ENCODE measurements around the gene MALL.
"Not testable (repeated sequence)": the region's sequence is repeated elsewhere in the genome, so short reads cannot be mapped to it uniquely, and the experiment has no call there.

The MALL gene

DNA sequence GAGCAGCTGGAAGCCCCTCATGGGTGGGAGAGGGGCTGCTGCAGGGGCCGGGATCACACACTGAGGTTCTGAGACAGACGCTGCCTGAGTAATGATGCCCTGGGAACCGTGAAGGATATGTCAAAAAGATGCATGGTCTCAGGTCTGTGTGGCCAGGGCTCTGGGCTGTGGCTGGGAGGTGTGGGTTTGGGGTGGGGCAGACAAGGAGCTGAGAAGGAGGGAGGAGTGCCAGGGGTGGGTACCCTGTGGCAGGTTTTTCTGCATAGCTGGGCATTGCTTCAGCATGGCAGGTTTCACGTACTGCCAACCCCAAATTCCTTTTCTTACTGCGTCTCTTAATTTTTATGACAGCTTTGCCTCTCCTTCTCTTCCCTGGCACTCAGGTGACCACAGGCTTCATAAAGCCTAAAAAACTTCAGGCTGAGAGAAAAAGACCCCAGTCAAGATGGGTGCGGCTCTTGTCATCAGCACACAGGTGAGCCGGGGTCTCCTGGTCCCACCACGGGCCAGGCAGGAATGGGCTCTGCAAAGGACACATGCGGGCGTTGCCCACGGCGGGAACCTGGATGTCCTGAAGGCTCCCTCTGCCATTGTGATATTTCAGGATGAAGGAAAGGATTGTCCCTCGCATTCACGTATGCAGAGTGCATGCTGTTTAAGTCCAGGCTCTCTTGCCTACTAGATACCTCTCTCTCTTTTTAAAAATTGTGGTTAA lies 18.0 kb downstream of the MALL start:
- DNase-seq: no peak

DNA sequence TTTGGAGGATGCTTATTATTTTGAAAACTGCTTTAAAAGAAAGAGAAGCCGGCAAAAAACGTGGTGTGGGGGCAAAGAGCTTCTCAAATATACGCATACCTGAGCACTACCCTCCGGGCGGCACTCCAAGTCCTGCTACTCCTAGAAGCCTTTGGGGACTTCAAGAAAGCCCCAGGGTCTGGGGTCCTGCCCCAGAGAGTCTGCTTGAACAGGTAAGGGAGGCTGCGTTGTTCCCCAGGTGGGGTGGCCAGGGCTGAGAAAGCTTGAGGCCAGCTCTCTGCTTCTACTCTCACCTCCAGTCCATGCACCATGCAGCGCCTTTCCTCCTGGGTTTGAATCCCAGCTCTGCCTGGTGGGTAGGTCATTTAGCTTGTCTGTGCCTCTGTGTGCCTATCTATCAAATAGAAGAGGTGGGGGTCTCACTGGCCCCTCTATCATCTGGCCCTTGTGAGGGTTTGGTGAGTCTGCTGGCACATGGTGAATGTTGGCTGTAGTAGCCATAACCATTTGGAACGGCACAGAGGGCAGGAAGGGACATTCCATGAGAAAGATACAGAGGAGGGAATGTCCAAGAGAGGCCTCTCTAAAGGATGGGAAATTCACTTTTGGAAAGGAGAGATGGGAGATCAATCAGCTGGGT lies 19.5 kb downstream of the MALL start:
- DNase-seq: no peak

DNA sequence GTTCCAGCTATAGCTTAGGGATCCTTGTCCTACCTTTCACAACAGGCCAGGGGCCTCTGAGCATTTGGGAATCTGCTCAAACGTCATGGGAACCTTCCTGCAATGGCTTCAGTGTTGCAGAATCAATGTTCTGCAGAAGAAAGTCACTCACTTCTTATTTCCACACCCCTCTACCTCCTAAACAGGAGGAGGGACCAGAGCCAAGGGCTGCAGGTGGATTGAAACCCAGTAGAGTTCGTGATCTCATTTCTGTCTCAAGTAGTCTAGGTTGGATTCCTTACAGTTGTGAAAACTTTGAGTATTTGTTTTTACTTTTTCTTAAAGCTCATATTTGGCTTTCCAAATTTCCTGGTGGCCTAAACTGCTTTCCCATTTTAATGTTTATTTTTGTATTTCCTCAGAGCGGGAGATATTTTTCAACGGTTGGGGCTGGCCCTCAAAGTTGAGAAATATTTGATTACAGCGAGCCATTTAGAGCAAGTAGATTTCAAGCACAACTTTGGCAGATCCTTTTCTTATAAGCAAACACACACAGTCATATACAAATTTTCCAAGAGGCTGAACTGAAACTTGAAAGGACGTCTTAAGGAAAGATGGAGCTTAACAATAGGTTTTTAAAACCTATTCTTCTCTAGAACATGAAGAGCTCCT lies 20.6 kb downstream of the MALL start:
- DNase-seq: not testable (repeated sequence)

DNA sequence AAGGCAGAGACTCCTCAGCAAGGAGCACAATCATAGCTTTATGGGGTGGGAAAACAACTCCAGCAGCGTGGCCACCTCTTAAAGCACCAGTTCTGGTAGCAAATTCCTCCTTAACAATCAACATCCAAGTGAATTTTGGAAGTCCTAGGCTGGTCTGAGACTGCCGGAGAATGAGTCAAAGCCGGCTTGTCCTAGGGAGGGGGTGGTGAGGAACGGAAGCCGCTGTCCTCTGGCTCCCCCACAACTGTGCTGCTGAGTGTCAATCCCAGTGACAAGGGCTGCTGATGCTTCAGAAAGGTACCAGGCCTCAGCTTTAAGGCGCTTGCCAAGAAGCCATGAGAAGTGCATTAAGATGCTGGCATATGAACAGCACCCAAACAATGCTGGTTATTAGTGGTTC lies 21.7 kb downstream of the MALL start:
- not testable (repeated sequence) for DNase-seq

DNA sequence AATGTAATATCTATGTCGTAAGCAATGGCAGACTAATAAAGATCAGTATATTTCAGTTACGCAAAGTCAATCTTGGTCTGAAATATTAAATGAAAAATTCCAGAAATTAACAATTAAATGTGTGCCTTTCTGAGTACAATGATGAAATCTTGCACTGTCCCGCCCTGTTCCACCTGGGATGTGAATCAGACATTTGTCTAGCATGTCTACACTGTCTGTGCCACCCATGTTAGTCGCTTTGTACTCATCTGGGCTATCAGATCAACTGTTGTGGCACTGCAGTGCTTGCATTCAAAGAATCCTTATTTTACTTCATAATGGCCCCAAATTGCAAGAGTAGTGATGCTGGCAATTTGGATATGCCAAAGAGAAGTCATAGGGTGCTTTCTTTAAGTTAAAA lies 25.5 kb downstream of the MALL start:
- not testable (repeated sequence) for DNase-seq

DNA sequence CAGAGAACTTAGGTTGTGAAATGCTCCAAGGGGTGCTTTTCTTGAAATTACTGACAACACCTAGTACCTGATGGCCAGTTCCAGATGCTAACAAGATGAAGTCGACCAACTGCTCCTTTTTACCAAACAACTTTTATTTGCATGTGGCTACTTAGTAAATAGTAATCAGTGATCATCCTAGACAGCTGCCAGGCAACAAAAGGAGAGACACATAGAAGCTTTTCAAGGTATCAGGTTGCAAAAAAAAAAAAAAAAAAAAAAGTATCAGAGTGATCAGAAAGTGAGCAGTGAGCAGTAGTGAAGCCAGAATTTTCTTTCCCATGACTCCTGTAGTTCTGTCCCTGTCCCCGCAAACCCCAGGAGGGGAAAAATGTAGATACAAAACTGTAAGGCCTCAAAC lies 31.9 kb downstream of the MALL start:
- not testable (repeated sequence) for DNase-seq

DNA sequence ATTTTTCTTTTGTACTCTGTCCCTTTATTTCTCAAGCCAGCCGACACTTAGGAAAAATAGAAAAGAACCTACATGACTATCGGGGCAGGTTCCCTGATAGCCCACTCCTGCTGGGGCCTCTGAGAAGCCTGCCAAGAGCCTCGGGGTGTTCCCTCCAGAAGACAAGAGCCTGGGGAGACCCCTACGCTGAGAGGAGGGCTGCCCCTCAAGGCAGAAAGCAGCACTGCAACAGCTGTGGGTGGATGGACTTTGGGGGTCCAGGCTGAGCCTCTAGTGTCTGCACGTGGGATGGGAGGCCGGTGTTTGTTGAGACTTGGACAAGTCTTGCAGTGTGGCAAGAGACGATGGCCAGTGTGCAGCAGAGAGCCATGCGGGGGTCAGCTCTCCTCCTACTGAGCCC lies 32.5 kb downstream of the MALL start:
- not testable (repeated sequence) for DNase-seq

DNA sequence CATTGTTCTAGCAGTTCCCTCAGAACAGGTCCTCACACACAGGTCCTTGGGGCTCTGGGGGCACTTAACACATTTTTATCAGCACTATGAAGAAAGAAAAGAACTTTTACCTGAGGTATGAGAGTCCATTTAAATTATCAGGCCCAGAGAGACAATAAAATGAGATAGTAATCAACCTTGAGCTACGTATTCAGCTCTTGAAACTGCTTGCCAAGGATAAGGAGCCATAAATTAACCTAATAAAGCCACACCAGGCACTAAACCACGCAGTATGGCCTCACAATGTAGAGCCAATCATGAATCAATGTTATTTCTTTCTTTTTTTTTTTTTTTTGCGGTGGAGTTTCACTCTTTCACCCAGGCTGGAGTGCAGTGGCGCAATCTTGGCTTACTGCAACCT lies 37.5 kb downstream of the MALL start:
- not testable (repeated sequence) for DNase-seq

DNA sequence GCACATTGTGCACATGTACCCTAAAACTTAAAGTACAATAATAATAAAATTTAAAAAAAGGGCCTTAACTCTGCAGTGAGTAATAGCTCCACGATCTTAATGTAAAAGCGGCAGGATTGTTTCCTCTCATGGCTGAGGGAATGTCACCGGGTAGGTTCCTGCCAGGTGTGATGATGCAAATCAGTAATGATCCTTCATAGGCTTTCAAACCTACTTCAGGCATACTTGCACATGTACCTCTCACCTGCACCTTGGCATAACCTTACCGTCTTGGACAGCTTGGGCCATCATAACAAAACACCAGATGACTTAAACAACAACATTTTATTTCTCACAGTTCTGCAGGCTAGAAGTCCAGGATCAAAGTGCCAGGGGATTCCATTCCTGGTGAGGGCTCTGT lies 39.7 kb downstream of the MALL start:
- DNase-seq: not testable (repeated sequence)

DNA sequence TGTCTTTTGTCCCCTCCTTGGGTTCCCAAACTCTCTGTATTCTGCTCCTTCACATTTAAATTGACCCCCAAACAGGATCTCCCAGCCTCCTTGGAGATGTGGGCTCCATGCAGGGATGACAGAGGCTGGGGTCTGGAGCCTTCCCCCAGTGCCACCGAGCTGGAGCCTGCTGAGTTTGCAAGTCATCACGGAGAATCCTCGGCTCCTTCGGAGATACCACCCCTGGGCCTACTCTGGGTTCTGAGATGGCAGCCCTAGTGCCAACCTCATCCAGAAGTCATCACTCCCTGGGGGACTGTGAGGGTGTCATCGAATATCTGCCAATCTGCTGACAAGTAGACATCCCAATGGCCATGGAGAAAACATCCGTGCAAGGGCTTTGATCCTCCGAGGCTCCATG lies 45.8 kb downstream of the MALL start:
- not testable (repeated sequence) for DNase-seq

DNA sequence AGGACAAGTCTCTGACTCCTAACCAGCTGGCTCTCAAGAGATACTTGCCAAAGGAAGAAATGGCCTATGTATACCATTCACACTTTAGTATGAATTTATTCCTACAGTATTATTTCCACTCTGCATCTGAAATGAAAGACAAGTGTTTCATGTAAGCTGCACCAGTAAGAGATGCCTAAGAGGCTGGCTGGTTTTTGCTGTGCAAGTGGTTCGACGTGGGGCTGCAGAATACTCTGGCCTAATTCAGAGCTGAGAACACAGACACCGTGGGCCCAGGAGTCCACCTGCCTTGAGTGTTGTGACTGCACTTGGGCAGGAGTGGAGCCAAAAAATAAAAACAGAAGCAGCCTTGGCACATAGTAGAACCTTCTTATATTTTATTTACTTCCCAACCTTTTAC lies 47.5 kb downstream of the MALL start:
- not testable (repeated sequence) for DNase-seq

DNA sequence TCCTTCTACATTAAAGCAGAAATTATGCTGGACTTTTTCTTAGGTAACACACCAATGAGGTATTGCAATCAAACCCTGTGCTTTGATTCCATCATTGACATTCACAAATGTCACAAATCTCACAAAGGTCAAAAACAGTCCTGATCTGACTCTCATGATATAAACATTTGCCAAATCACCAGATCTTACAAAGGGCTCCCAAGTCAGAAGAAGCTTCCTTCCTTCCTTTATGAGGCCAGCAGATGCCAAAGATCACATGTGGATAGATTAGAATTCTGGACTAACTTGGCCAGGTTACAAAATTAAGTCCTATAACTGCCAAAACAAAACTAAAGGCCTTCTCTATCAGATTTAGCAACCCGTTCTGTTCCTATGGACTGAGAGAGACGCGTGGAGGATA lies 53.3 kb downstream of the MALL start:
- not testable (repeated sequence) for DNase-seq

DNA sequence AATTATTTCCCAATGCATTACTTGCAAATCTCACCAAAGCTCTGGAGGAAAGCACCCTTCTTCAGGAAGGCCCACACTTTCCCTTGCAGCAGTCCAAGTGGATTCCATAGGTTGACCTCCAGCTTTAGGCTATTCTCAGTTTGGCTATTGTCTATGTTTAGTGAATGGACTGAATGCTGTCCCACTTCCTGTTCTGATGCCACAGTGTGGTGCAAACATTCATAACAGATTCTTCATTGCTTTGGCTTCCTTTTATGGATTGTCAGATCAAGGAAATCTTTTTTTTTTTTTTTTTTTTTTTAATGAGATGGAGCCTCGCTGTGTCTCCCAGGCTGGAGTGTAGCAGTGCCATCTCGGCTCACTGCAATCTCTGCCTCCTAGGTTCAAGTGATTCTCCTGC lies 55.1 kb downstream of the MALL start:
- not testable (repeated sequence) for DNase-seq

DNA sequence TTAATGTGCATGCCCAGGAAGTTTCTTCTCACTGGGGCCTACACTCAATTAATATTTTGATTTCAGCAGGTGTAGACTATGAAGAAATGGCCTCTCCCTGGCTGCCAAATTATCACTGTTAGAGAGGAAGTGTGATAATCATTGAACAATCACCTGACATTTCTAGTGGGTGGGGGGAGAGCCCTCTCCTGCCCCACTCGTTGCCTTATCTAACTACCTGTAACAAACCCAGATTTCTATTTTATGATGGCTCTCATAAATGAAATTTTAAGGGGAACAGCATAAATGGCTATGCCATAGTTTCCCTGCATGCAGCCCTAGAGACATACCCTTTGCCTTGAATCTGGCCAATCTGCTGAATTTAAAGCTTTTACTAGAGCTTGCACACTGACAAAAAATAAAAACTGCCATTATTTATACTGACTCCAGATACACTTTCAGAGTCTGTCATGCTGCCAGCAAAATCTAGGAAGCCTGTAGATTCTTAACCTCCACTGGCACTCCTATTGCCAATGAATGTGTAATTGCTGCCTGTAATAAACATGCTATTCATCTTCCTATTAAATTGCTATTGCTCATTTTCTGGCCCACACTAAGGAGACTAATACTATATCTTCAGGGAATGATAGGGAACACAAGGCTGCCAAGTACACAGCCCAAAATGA lies 55.8 kb downstream of the MALL start:
- DNase-seq: not testable (repeated sequence)

DNA sequence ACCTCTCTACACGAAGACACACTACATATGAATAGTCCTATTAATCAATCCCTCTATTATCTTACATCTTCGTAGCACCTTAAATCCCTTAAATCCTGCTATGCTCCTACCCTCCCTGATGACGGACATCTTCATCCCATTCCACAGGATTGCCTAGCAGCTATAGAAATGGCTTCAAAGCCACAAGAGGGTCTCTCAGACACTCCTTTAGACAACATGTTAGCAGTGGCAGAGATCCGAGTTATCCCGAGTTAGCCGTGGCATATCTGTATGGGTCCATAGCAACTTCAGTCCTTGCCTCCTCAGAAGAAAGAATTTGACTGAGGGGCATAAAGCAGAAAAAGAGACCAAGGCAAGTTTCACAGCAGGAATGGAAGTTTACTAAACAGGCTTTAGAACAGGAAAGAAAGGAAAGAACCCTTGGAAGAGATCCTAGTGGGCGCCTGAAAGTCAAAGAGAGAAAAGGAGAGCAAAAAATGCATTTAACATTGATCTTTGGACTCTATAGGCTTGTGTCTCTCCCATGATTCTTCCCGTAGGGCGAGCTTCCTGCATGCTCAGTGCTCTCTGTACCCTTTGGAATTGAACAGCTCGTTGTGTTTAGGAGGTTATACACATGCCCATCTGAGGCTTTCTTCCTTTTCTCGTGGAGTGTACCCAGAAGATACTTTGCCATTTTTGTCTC lies 56.5 kb downstream of the MALL start:
- not testable (repeated sequence) for DNase-seq

DNA sequence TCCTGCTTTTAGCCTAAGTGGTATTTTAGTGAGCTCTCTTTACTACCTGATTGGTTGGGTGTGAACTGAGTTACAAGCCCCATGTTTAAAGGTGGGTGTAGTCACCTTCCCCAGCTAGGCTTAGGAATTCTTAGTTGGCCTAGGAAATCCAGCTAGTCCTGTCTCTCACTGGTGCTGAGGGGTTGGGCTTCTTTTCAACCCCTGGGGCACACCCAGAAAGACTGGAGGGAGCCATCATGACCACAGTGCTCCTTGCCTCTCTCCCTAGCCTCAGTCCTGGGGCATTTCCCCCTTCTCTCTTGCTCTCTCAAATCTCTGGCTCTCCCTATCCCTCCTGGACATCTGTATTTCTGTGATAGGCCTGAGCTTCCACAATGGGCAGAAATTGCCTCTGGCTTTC lies 57.6 kb downstream of the MALL start:
- DNase-seq: not testable (repeated sequence)

DNA sequence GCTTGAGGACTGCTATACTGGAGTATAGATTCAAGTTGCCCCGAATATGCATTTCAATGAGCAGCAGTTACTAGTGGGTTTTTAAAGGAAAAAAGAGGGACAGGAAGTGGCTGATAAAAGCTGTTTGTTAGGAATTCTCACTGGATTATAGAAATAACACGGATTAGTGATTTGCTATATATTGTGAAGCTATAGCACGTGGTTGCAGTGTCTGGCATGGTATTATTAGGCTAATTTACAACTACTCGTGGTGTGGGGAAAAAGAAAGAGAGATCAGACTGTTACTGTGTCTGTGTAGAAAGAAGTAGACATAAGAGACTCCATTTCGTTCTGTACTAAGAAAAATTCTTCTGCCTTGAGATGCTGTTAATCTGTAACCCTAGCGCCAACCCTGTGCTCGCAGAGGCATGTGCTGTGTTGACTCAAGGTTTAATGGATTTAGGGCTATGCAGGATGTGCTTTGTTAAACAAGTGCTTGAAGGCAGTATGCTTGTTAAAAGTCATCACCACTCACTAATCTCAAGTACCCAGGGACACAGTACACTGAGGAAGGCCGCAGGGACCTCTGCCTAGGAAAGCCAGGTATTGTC lies 59.7 kb downstream of the MALL start:
- DNase-seq: not testable (repeated sequence)

DNA sequence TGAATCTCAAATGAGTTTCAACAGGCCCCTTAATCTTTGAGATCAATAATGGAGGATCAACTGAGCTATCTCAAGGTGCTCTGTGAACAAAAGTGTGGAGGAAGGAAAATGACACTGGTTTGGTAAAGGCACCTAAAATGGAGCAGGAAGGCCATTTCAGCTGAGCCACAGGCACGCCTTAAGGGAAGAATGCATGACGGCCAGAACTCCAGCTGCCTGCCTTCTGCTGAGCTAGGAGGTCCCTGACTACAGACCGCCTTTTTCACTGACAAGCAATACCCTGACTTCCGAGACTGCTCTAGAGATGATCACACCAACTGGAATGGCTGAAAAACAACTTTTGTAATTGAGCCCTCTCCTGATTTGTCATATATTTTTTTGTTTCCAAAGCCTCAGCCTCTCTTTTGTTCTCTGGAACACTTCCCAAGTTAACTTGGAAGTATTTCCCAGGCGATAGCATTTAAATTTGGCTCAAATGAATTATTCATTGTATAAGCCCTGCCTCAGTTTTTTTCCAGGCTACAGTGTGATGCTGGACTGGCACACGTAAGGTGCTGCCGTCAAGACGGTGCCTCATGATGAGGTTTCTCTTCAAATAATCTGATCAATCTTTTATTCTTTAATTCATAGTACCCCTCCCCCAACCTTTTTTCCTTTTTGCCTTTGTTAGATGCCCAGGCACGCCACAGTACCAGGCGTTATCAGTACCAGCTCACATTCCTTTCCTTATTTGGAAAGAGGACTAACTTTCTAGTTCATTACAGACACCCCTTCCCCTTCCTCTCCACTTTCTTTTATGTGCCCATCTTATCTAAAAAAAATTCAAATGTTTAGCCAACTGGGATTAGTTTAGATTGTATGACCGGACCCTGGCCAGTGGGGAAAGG lies 60.9 kb downstream of the MALL start:
- DNase-seq: not testable (repeated sequence)

DNA sequence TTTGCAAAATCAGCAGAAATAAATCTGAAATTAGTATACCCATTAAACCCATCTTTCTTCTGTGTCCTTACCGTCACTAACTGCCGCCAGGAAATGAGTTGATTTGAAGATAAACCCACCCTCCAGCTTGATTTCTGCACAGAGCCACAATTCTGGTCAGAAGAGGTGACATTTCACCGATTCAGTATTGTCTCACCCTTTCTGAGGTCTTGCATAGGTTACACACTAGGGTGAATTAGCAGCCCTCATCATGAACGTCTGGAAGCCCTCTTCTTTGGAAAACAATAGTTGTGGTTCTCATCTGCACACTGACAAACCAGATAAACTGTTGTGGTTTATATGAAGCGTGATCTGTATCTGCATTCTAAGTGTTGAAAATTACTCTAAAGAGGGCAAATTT lies 61.9 kb downstream of the MALL start:
- not testable (repeated sequence) for DNase-seq

DNA sequence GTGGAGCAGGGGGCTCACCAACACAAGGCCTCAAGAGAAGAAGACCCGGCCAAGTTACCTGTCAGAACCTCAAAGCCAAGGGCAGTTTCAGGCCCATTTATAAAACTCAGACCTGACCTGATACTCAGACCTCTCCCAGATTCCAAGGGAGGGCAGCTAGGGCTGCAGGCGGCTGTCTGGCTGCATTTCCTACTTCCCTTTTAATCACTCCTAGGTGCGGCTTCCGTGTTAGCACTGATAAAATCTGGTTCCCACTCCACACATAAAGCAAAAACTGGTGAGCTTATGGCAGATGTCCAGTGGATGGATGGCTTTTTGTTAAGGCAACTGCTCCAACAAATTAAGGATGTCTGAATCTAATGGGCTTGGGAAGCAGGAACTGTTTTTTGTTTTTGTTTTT lies 63.5 kb downstream of the MALL start:
- not testable (repeated sequence) for DNase-seq

DNA sequence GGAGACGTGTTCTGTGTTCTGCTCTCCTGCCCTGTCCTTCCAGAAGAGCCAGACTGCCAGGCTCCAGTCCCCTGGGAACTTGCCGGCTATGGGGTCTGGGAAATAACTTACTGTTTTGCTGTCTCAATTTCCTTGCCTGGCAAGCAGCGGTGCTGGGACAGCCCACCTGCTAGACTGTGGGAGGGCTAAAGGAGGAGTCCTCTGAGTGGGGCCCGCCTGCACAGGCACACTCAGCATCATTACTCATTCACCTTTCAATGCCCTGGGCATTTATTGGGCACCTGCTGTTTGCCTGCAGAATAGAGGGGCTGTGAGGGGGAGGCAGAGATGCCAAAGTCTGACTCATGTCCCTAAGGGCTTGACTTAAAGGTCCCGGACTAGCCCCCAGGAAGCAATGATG lies 65.4 kb downstream of the MALL start:
- not testable (repeated sequence) for DNase-seq

All from stimulated activated CD4-positive, alpha-beta T cell treated with anti-CD3 and anti-CD28 coated beads, Interleukin-4, amount 100 ng/mL, for 1 hour (primary cell).